ENCODE results near the gene SLFN11.
"Not testable (repeated sequence)": the region's sequence is repeated elsewhere in the genome, so short reads cannot be mapped to it uniquely, and the experiment has no call there.

GRCh38 chr17:35393783-35394182 lies 20.4 kb upstream of the SLFN11 start:
- TF ChIP-seq RFX5, BHLHE40 (IDR thresholded peaks at IDR 0.05; ENCODE audit: low read depth, low read length): not testable (repeated sequence)

Measured in IMR-90 (cell line).